PC-9 (cell line): ENCODE data around the gene MRM2. TPM values are rescaled to one million over a fixed set of nuclear protein-coding genes. Genes with fewer than 3 reads are reported as not detected.
A peak's percentile ranks its signal among the peaks of the same experiment; 100 is the strongest.

Experiments used
- BruUV-seq: library from RNA; stranded (reverse); fragments of 400-500 nt; replicated peaks from 2 replicates; lab custom pipeline; 2021; lab: Mats Ljungman, UMichigan
- CTCF ChIA-PET: fragments of 300-600 bp; sonication (Branson Sonifier 250); formaldehyde crosslinking; loops from one replicate; lab custom pipeline; 2022; ENCODE audit warnings: antibody characterized with exemption; lab: Charles Lee
- POLR2A ChIA-PET: fragments of 300-600 bp; sonication (Branson Sonifier 250); formaldehyde crosslinking; loops from one replicate; lab custom pipeline; 2022; ENCODE audit warnings: antibody characterized with exemption; ENCODE audit not compliant: unreplicated experiment; lab: Charles Lee
- DNase-seq, 2 experiments: peaks; one replicate each; pipeline versions ENCODE4 v3.0.0 to v3.0.0-alpha.2; 2015 to 2022; ENCODE audit warnings: mixed read lengths in 1 of 2
- H2AFZ ChIP-seq: fragments of 200-600 bp; sonication (generic); 2 replicates; pipeline ENCODE4 v1.8.1; 2017; ENCODE audit warnings: antibody characterized with exemption
- H3F3A ChIP-seq: fragments of 200-600 bp; sonication (generic); 2 replicates; pipeline ENCODE4 v1.8.1; 2017; ENCODE audit warnings: antibody characterized with exemption, mild to moderate bottlenecking, low read depth; ENCODE audit not compliant: insufficient read depth
- H3K27ac ChIP-seq: fragments of 200-600 bp; sonication (generic); 2 replicates; pipeline ENCODE4 v1.6.1; 2016; ENCODE audit warnings: mixed run types
- H3K27me3 ChIP-seq: fragments of 200-600 bp; sonication (generic); 2 replicates; pipeline ENCODE4 v1.6.1; 2016; ENCODE audit warnings: low read depth, mixed run types; ENCODE audit not compliant: insufficient read depth
- H3K36me3 ChIP-seq: fragments of 200-600 bp; sonication (generic); 2 replicates; pipeline ENCODE4 v1.6.1; 2016; ENCODE audit warnings: low read depth, mixed run types
- H3K4me1 ChIP-seq: fragments of 200-600 bp; sonication (generic); replicated peaks from 2 replicates; pipeline ENCODE4 v1.6.1; 2016; ENCODE audit warnings: mixed run types; ENCODE audit not compliant: insufficient read depth
- H3K4me2 ChIP-seq: fragments of 200-600 bp; sonication (generic); 2 replicates; pipeline ENCODE4 v1.6.1; 2017; ENCODE audit warnings: mixed run types
- H3K4me3 ChIP-seq: fragments of 200-600 bp; sonication (generic); 2 replicates; pipeline ENCODE4 v1.6.1; 2016; ENCODE audit warnings: mixed run types
- H3K79me2 ChIP-seq: fragments of 200-600 bp; sonication (generic); 2 replicates; pipeline ENCODE4 v1.6.1; 2017; ENCODE audit warnings: low read depth, mixed run types
- H3K9me2 ChIP-seq: fragments of 200-600 bp; sonication (generic); 2 replicates; pipeline ENCODE4 v1.8.1; 2017; ENCODE audit warnings: mild to moderate bottlenecking; ENCODE audit not compliant: insufficient read depth
- H3K9me3 ChIP-seq: fragments of 200-600 bp; sonication (generic); 2 replicates; pipeline ENCODE4 v1.8.1; 2016; ENCODE audit warnings: low read depth; ENCODE audit not compliant: insufficient read depth
- H4K20me1 ChIP-seq: fragments of 200-600 bp; sonication (generic); 2 replicates; pipeline ENCODE4 v1.8.1; 2017; ENCODE audit not compliant: insufficient read depth
- EZH2 ChIP-seq: fragments of 200-600 bp; sonication (generic); IDR thresholded peaks from 2 replicates; pipeline ENCODE4 v1.8.0; 2017; ENCODE audit warnings: antibody characterized with exemption, low read depth
- intact Hi-C: fragments of 100-400 bp; cut with micrococcal nuclease; formaldehyde crosslinking; loops from one replicate; pipeline ENCODE4 v1.10.0; 2022; ENCODE audit not compliant: unreplicated experiment
- total RNA-seq: library from RNA; stranded (reverse); gene quantifications from 2 replicates; pipeline ENCODE4 v1.2.3, GENCODE V29; 2021
- TF ChIP-seq, protein P1 (sequence below): fragments of 200-600 bp; sonication (generic); conservative IDR thresholded peaks from 2 replicates; pipeline ENCODE4 v1.6.1; 2017; ENCODE audit warnings: mixed run types, antibody characterized with exemption, mild to moderate bottlenecking, moderate library complexity

The MRM2 gene
- total RNA-seq, 1 experiment from 2014 or later = 36.8 TPM

DNA sequence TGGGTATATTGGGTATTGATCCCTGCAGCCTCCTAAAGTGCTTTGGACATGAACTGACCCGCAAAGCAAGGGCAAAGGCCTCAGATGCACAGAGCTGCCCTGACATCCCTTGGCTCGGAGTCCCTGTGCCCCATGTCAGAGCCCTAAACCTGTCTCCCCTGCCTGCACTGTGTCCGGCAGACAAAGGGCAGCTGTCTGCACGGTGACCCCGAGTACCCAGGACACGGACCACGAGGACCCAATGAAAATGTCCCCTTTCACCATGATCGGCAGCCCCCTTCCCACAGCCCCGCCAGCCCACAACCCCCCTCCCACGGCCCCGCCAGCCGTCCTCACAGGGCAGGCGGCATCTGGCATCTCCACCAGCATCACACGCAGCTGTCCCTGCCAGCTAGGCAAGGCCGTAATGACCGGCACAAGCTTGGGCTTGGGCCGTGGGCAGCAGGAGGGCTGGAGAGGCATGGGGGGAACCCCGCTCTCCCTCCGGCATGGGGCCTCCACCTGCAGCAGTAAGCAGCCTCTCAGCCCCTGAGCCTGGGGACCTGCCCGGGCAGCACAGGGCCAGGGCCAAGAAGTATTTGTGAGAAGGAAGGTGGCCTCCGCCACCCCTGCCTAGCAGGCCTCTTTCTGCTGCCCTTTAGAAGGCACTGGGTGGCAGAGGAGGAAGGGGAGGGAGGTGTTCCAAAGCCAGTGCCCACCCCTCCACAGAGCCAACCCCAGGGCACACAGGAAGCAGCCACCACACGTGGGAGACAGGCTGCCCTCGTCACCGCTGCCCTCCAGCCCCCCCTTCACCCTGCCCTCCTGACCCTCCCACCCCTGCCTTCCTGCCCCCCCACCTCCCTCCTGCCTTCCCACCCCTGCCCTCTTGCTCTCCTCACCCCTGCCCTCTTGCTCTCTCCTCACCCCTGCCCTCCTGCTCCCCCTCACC lies 10.1 kb upstream of the MRM2 start:
- no peak overlapping the region for H3K27ac ChIP-seq
- no peaks in the 10 kb centered on the region for H4K20me1 ChIP-seq
- H3K79me2 ChIP-seq = no peaks in the 10 kb centered on the region
- H3K9me2 ChIP-seq = no peaks in the 10 kb centered on the region
- no peaks in the 10 kb centered on the region for H3K9me3 ChIP-seq
- no peak overlapping the region for H3K4me3 ChIP-seq
- peaks cover 57% of the 10 kb centered on the region for H3F3A ChIP-seq
- H3K4me1 ChIP-seq = peaks cover 66% of the 10 kb centered on the region
- ChIA-PET POLR2A (no interaction called here), CTCF (interaction anchor here (0.5 kb wide), 1 partner anchor 96 kb away, joined by 7 read pairs; no protein-coding TSS in a partner anchor)
- DNase-seq = no peak
- TF ChIP-seq EZH2 = no peak
- TF ChIP-seq, protein P1, sequence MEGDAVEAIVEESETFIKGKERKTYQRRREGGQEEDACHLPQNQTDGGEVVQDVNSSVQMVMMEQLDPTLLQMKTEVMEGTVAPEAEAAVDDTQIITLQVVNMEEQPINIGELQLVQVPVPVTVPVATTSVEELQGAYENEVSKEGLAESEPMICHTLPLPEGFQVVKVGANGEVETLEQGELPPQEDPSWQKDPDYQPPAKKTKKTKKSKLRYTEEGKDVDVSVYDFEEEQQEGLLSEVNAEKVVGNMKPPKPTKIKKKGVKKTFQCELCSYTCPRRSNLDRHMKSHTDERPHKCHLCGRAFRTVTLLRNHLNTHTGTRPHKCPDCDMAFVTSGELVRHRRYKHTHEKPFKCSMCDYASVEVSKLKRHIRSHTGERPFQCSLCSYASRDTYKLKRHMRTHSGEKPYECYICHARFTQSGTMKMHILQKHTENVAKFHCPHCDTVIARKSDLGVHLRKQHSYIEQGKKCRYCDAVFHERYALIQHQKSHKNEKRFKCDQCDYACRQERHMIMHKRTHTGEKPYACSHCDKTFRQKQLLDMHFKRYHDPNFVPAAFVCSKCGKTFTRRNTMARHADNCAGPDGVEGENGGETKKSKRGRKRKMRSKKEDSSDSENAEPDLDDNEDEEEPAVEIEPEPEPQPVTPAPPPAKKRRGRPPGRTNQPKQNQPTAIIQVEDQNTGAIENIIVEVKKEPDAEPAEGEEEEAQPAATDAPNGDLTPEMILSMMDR = no peak
- BruUV-seq = no TSS peak
- no peaks in the 10 kb centered on the region for H3K27me3 ChIP-seq
- no peak overlapping the region for H3K4me2 ChIP-seq
- no peaks in the 10 kb centered on the region for H3K36me3 ChIP-seq
- intact Hi-C loops = no loop called here
- H2AFZ ChIP-seq = no peak overlapping the region

DNA sequence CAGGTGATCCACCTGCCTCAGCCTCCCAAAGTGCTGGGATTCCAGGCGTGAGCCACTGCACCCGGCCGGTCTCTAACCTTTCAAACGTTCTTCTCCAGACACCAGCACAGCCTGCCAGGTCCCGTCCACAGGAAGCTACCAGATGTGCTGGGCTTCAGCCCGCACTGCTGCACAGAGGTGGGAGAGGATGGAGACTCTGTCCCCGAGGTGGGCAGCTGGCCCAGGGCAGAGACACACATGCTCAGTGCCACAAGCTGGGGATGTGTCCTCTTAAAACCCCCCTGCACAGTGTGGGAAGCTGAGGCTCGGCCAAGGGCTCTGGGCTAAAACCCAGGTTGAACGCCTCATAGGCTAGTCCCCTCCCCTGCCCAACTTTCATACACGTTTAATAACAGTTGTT lies 9.4 kb upstream of the MRM2 start:
- Histone ChIP-seq H3K9me3 (no peaks in the 10 kb centered on the region), H3K4me3 (no peak overlapping the region), H3F3A (peaks cover 54% of the 10 kb centered on the region), H2AFZ (no peak overlapping the region), H3K27me3 (no peaks in the 10 kb centered on the region), H3K36me3 (no peaks in the 10 kb centered on the region), H3K4me1 (peaks cover 62% of the 10 kb centered on the region), H3K4me2 (no peak overlapping the region), H3K79me2 (no peaks in the 10 kb centered on the region), H4K20me1 (no peaks in the 10 kb centered on the region), H3K27ac (no peak overlapping the region), H3K9me2 (no peaks in the 10 kb centered on the region)
- POLR2A ChIA-PET = no interaction called here
- DNase-seq = no peak
- intact Hi-C loops = no loop called here
- TF ChIP-seq, protein P1 = no peak
- no peak for TF ChIP-seq EZH2
- CTCF ChIA-PET = no interaction called here
- BruUV-seq = no TSS peak

DNA sequence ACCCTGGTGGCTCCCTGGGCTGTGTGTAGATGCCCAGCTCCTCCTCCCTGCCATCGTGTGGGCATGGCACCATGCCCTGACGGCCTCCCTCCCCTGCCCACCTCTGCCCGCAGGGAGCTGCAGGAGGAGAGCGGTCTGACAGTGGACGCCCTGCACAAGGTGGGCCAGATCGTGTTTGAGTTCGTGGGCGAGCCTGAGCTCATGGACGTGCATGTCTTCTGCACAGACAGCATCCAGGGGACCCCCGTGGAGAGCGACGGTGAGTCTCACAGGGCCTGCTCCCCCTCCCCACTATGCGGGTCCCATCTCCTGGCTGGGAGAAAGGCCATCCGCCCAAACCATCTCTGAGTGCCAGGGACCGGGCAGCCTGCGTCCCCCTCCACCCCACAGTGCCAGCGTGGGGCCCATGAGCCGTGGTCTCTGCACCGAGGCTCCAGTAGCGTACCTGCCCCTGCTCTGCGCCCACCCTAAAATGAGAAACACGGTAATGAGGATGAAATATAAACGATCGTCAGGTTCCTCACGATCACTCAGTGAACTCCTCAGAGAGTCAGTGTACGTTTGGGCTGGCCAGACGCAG lies 7.8 kb upstream of the MRM2 start:
- Histone ChIP-seq H3K27ac (peak overlapping the region; percentile 83), H2AFZ (no peak overlapping the region), H3K27me3 (no peaks in the 10 kb centered on the region), H3K79me2 (no peaks in the 10 kb centered on the region), H3K4me3 (no peak overlapping the region), H3K36me3 (no peaks in the 10 kb centered on the region), H3F3A (peaks cover 40% of the 10 kb centered on the region), H4K20me1 (no peaks in the 10 kb centered on the region), H3K9me2 (no peaks in the 10 kb centered on the region), H3K9me3 (no peaks in the 10 kb centered on the region), H3K4me1 (peaks cover 47% of the 10 kb centered on the region), H3K4me2 (peak overlapping the region; percentile 63)
- intact Hi-C loops = loop anchor here (2.0 to 10.0 kb wide), 3 partner anchors 17 to 685 kb away; partner anchors contain the start of gene SNX8
- BruUV-seq = no TSS peak
- ChIA-PET CTCF (interaction anchor here (0.5 kb wide), 1 partner anchor 177 kb away, joined by 3 read pairs; no protein-coding TSS in a partner anchor), POLR2A (no interaction called here)
- no peak for TF ChIP-seq EZH2
- TF ChIP-seq, protein P1 = no peak
- no peak for DNase-seq
